MM.1S (cell line): ENCODE results near the gene RASA4B.
"Not testable (repeated sequence)": the region's sequence is repeated elsewhere in the genome, so short reads cannot be mapped to it uniquely, and the experiment has no call there.

Experiments used
- CTCF ChIP-seq: fragments of 300-600 bp; sonication (generic); IDR thresholded peaks from 2 replicates; pipeline ENCODE4 v1.5.1; 2016; ENCODE audit warnings: antibody characterized with exemption, low read length, mixed read lengths
- EZH2 ChIP-seq: fragments of 300-600 bp; sonication (generic); optimal IDR thresholded peaks from 2 replicates; pipeline ENCODE3; 2017; ENCODE audit warnings: low read depth, mild to moderate bottlenecking, antibody characterized with exemption, low read length, mixed read lengths
- EZH2phosphoT487 ChIP-seq: fragments of 300-600 bp; sonication (generic); IDR thresholded peaks from 2 replicates; pipeline ENCODE4 v1.6.1; 2018; ENCODE audit warnings: antibody characterized with exemption, low read length

- not testable (repeated sequence) for TF ChIP-seq CTCF, EZH2, EZH2phosphoT487
These were observed 33.3 kb downstream of the RASA4B start for GRCh38 chr7:102484317-102484716.
